Adrenal gland (tissue), 12 donors: Measurements from ENCODE around the gene MSANTD1. TPM values are rescaled to one million over a fixed set of nuclear protein-coding genes. Genes with fewer than 3 reads are reported as not detected.

Experiments used
- DNase-seq, 7 donors: peaks; one replicate each; pipeline ENCODE4 v3.0.0-alpha.2; 2019 to 2020
- H3K27ac ChIP-seq, 5 donors: fragments of 200-600 bp; sonication (generic) in 4 of 5; 1 replicate in 3 of 5; 2 replicates in 2 of 5; pipeline versions ENCODE4 v1.5.1 to v1.8.0; 2016 to 2020; ENCODE audit warnings: mild to moderate bottlenecking in 1 of 5
- H3K27me3 ChIP-seq: fragments of 200-600 bp; 2 replicates; pipeline ENCODE4 v1.8.0; 2021
- H3K36me3 ChIP-seq, 2 donors: fragments of 200-600 bp; replicated peaks in 1 of 2; 1 replicate in 1 of 2; 2 replicates in 1 of 2; pipeline versions ENCODE4 v1.5.1 to v1.8.0; 2018 to 2022
- H3K4me1 ChIP-seq, 2 donors: fragments of 200-600 bp; replicated peaks in 1 of 2; 1 replicate in 1 of 2; 2 replicates in 1 of 2; pipeline versions ENCODE4 v1.5.1 to v1.8.0; 2018 to 2021
- H3K4me3 ChIP-seq, 4 donors: fragments of 200-600 bp; sonication (generic) in 3 of 4; one replicate each; pipeline ENCODE4 v1.5.1; 2016 to 2018
- H3K9me3 ChIP-seq, 3 donors: fragments of 200-600 bp; sonication (generic) in 1 of 3; replicated peaks in 1 of 3; 1 replicate in 2 of 3; 2 replicates in 1 of 3; pipeline versions ENCODE4 v1.5.1 to v1.8.0; 2016 to 2021
- CTCF ChIP-seq, 6 experiments: fragments of 450-650 bp in 4 of 6; fragments of 200-600 bp in 2 of 6; sonication (generic) in 1 of 6; IDR thresholded peaks; 1 replicate in 5 of 6; 2 replicates in 1 of 6; pipeline versions ENCODE4 v1.5.1 to v1.8.0; 2016 to 2021; ENCODE audit warnings: antibody characterized with exemption in 6 of 6, mild to moderate bottlenecking in 2 of 6, moderate library complexity in 1 of 6
- POLR2A ChIP-seq, 2 donors: fragments of 450-650 bp; IDR thresholded peaks; one replicate each; pipeline ENCODE4 v1.6.1; 2017; ENCODE audit warnings: antibody characterized with exemption in 2 of 2, mild to moderate bottlenecking in 2 of 2, moderate library complexity in 1 of 2
- WGBS, 4 donors: extraction: QIAGEN DNeasy Blood & Tissue Kit in 2 of 4; methylation state at CpG; one replicate each; pipeline versions ENCODE4 v1.1.5 to v1.1.7; 2013 to 2017; 5-methylcytosine and 5-hydroxymethylcytosine counted together
- intact Hi-C, 2 donors: fragments of 100-400 bp; cut with DNase I; formaldehyde crosslinking; loops; one replicate each; pipeline versions ENCODE4 v1.14.1 to v1.15.0; 2022 to 2023
- polyA plus RNA-seq, 3 donors: library from polyadenylated mRNA; stranded (reverse); fragments of 200-250 nt in 2 of 3; fragments of 350-450 nt in 1 of 3; fragmentation: Illumina TruSeq in 1 of 3; extraction: RNeasy Lipid Tissue Mini Kit (QIAGEN cat#74804) in 1 of 3; gene quantifications; one replicate each; pipeline ENCODE4 v1.2.3, GENCODE V29; 2013 to 2014
- total RNA-seq, 9 donors: library from RNA; depleted of rRNA in 4 of 9; stranded (reverse); fragments of >200 nt in 4 of 9; fragments of 120-200 nt in 1 of 9; fragmentation: NEBNext Ultra II Directional in 1 of 9; extraction: Animal tissue kit (Norgen Biotek cat#: 25700) in 1 of 9; gene quantifications; one replicate each; pipeline versions ENCODE4 v1.1.0 to v1.2.4, GENCODE V29; 2013 to 2023
- donor health status: healthy with polysubstance abuse.
- donor health status: Bipolar disorder and iron deficiency.
- donor health status: DM: yes; HTN: yes; CAD: no.
- donor health status: DM: no; HTN: no; CAD: no.
- donor health status: DM: no; HTN: no; CAD: no.
- donor health status: DM: yes; HTN: yes; CAD: no.

MSANTD1 gene
- total and polyA plus RNA-seq, 12 donors, result 0.05 to 3.0 (median 0.40) TPM; not detected in 1

GRCh38 chr4:3223956-3224748, 24.8 kb upstream of the MSANTD1 start:
- no peaks in the 10 kb centered on the region for H3K9me3 ChIP-seq
- no peak for DNase-seq
- H3K27me3 ChIP-seq, result no peaks in the 10 kb centered on the region
- WGBS, 4 donors, result 86 to 91% (median 89%) methylated on average over 13 of the region's 13 CpGs
- H3K27ac ChIP-seq, result no peak overlapping the region
- H3K36me3 ChIP-seq, result peaks cover 0 to 70% of the 10 kb centered on the region in 2 donors
- TF ChIP-seq CTCF (IDR thresholded peaks at IDR 0.05) (no peak), POLR2A (IDR thresholded peaks at IDR 0.05) (no peak)
- H3K4me3 ChIP-seq, result no peak overlapping the region
- peaks cover 0 to 12% of the 10 kb centered on the region in 2 donors for H3K4me1 ChIP-seq
- intact Hi-C loops, result no loop called here

- TF ChIP-seq CTCF (IDR thresholded peaks at IDR 0.05), result no peak
- intact Hi-C loops, result no loop called here
- 84 to 89% (median 86%) methylated on average over 18 to 22 of the region's 22 CpGs for WGBS, 4 donors
- peaks cover 0 to 70% of the 10 kb centered on the region in 2 donors for H3K36me3 ChIP-seq
- H3K27me3 ChIP-seq, result no peaks in the 10 kb centered on the region
- peak overlapping the region in 1 of 5 donors; percentile 5 for H3K27ac ChIP-seq
- no peak overlapping the region for H3K4me3 ChIP-seq
- DNase-seq, result no peak
- H3K4me1 ChIP-seq, result peaks cover 0 to 12% of the 10 kb centered on the region in 2 donors
- H3K9me3 ChIP-seq, result no peaks in the 10 kb centered on the region
Observed at GRCh38 chr4:3225071-3225850, 23.7 kb upstream of the MSANTD1 start.

- Histone ChIP-seq H3K36me3 (peaks cover 0 to 70% of the 10 kb centered on the region in 2 donors), H3K4me1 (peaks cover 0 to 12% of the 10 kb centered on the region in 2 donors), H3K4me3 (no peak overlapping the region), H3K27ac (peak overlapping the region in 3 of 5 donors; percentile 33 to 88 (median 71)), H3K27me3 (no peaks in the 10 kb centered on the region), H3K9me3 (no peaks in the 10 kb centered on the region)
- peak in 3 of 7 donors; percentile 33 to 48 (median 36) for DNase-seq
- TF ChIP-seq CTCF (IDR thresholded peaks at IDR 0.05) (no peak), POLR2A (IDR thresholded peaks at IDR 0.05) (no peak)
- intact Hi-C loops, result no loop called here
- 71 to 78% (median 73%) methylated on average over 8 to 9 of the region's 9 CpGs for WGBS, 4 donors
Observed at GRCh38 chr4:3225936-3226335, 23.0 kb upstream of the MSANTD1 start.

GRCh38 chr4:3226467-3226866, 22.5 kb upstream of the MSANTD1 start:
- Histone ChIP-seq H3K27ac (peak overlapping the region in 3 of 5 donors; percentile 33 to 88 (median 71)), H3K36me3 (peaks cover 0 to 70% of the 10 kb centered on the region in 2 donors), H3K27me3 (no peaks in the 10 kb centered on the region)

More at GRCh38 chr4:3226467-3226866, 22.5 kb upstream of the MSANTD1 start:
- peak in 6 of 7 donors; percentile 40 to 81 (median 52) for DNase-seq
- intact Hi-C loops, result no loop called here
- Histone ChIP-seq H3K4me3 (no peak overlapping the region), H3K4me1 (peaks cover 0 to 17% of the 10 kb centered on the region in 2 donors), H3K9me3 (no peaks in the 10 kb centered on the region)
- TF ChIP-seq POLR2A (IDR thresholded peaks at IDR 0.05) (no peak), CTCF (IDR thresholded peaks at IDR 0.05) (no peak)
- 69 to 87% (median 75%) methylated on average over 9 of the region's 9 CpGs for WGBS, 4 donors
